Neural progenitor cell (in vitro differentiated cells): Measurements from ENCODE around the gene KDM6A. TPM values are rescaled to one million over a fixed set of nuclear protein-coding genes. Genes with fewer than 3 reads are reported as not detected.

ENCODE experiments used
- DNase-seq: peaks from one replicate; pipeline ENCODE4 v3.0.0-alpha.2; 2016; ENCODE audit warnings: low spot score
- H2AFZ ChIP-seq: fragments of 200-600 bp; sonication (generic); replicated peaks from 2 replicates; pipeline ENCODE4 v1.6.1; 2016; ENCODE audit warnings: antibody characterized with exemption
- H3F3A ChIP-seq: fragments of 200-600 bp; sonication (generic); 2 replicates; pipeline ENCODE4 v1.6.1; 2016; ENCODE audit warnings: antibody characterized with exemption, low read depth
- H3K27ac ChIP-seq: fragments of 200-600 bp; sonication (generic); 2 replicates; pipeline ENCODE4 v1.5.1; 2016; ENCODE audit warnings: mild to moderate bottlenecking
- H3K27me3 ChIP-seq: fragments of 200-600 bp; sonication (generic); 2 replicates; pipeline ENCODE4 v1.6.1; 2016; ENCODE audit warnings: mild to moderate bottlenecking, moderate library complexity
- H3K36me3 ChIP-seq: fragments of 200-600 bp; sonication (generic); 2 replicates; pipeline ENCODE4 v1.5.1; 2016
- H3K4me1 ChIP-seq: fragments of 200-600 bp; sonication (generic); 2 replicates; pipeline ENCODE4 v1.6.1; 2016; ENCODE audit warnings: mixed run types
- H3K4me2 ChIP-seq: fragments of 200-600 bp; sonication (generic); 2 replicates; pipeline ENCODE4 v1.6.1; 2016
- H3K4me3 ChIP-seq: fragments of 200-600 bp; sonication (generic); 2 replicates; pipeline ENCODE4 v1.5.1; 2016
- H3K79me2 ChIP-seq: fragments of 200-600 bp; sonication (generic); 2 replicates; pipeline ENCODE4 v1.6.1; 2016; ENCODE audit warnings: low read depth
- H3K9ac ChIP-seq: fragments of 200-600 bp; sonication (generic); 2 replicates; pipeline ENCODE4 v1.6.1; 2016
- H3K9me3 ChIP-seq: fragments of 200-600 bp; sonication (generic); 2 replicates; pipeline ENCODE4 v1.5.1; 2016; ENCODE audit warnings: low read depth
- H4K20me1 ChIP-seq: fragments of 200-600 bp; sonication (generic); 2 replicates; pipeline ENCODE4 v1.6.1; 2016; ENCODE audit warnings: low read depth
- H3K27ac Mint-ChIP-seq: 3 replicates; pipeline ENCODE4 v1.8.0; 2021; ENCODE audit warnings: mixed read lengths
- H3K27me3 Mint-ChIP-seq: 2 replicates; pipeline ENCODE4 v1.8.0; 2022; ENCODE audit warnings: low read depth, mild to moderate bottlenecking, inconsistent platforms, moderate library complexity, mixed read lengths; ENCODE audit not compliant: insufficient read depth
- H3K36me3 Mint-ChIP-seq: 3 replicates; pipeline ENCODE4 v1.8.0; 2021; ENCODE audit warnings: mixed read lengths
- H3K4me1 Mint-ChIP-seq: 3 replicates; pipeline ENCODE4 v1.8.0; 2021; ENCODE audit warnings: mixed read lengths
- H3K4me3 Mint-ChIP-seq: 3 replicates; pipeline ENCODE4 v1.8.0; 2021; ENCODE audit warnings: mild to moderate bottlenecking, moderate library complexity, mixed read lengths
- H3K9me3 Mint-ChIP-seq: 3 replicates; pipeline ENCODE4 v1.8.0; 2020; ENCODE audit warnings: mixed read lengths
- CTCF ChIP-seq: fragments of 200-600 bp; sonication (generic); IDR thresholded peaks from 2 replicates; pipeline ENCODE4 v1.5.1; 2017; ENCODE audit warnings: antibody characterized with exemption, mild to moderate bottlenecking
- EZH2 ChIP-seq: fragments of 200-600 bp; sonication (generic); IDR thresholded peaks from 2 replicates; pipeline ENCODE4 v1.6.1; 2017; ENCODE audit warnings: antibody characterized with exemption, mild to moderate bottlenecking, moderate library complexity
- EZH2phosphoT487 ChIP-seq: fragments of 200-600 bp; sonication (generic); IDR thresholded peaks from 2 replicates; pipeline ENCODE4 v1.6.1; 2017; ENCODE audit warnings: antibody characterized with exemption
- total RNA-seq: library from RNA; depleted of rRNA; stranded (reverse); fragments of >200 nt; gene quantifications from 2 replicates; pipeline ENCODE4 v1.2.3, GENCODE V29; 2015; ENCODE audit warnings: low replicate concordance

Gene KDM6A
- total RNA-seq, 1 donor from 2014 or later: 56.2 TPM

GRCh38 chrX:45007598-45007997 is 134.6 kb downstream of the KDM6A start:
- H3K4me3 Mint-ChIP-seq: no peak overlapping the region
- H3K27me3 ChIP-seq: no peaks in the 10 kb centered on the region
- H3K79me2 ChIP-seq: peaks cover 87% of the 10 kb centered on the region
- no peak overlapping the region for H3K27ac ChIP-seq
- H4K20me1 ChIP-seq: no peaks in the 10 kb centered on the region
- TF ChIP-seq CTCF (no peak), EZH2 (no peak), EZH2phosphoT487 (no peak)
- DNase-seq: no peak
- H3K27ac Mint-ChIP-seq: no peak overlapping the region
- H3K9me3 Mint-ChIP-seq: peaks cover 23% of the 10 kb centered on the region
- peaks cover 4% of the 10 kb centered on the region for H3K9me3 ChIP-seq
- no peaks in the 10 kb centered on the region for H3K27me3 Mint-ChIP-seq
- H3K4me1 Mint-ChIP-seq: no peaks in the 10 kb centered on the region
- no peaks in the 10 kb centered on the region for H3K36me3 ChIP-seq
- H3K9ac ChIP-seq: no peak overlapping the region
- H3K4me1 ChIP-seq: no peaks in the 10 kb centered on the region
- no peaks in the 10 kb centered on the region for H3F3A ChIP-seq
- H3K36me3 Mint-ChIP-seq: peaks cover 12% of the 10 kb centered on the region
- no peak overlapping the region for H2AFZ ChIP-seq
- H3K4me2 ChIP-seq: no peak overlapping the region
- H3K4me3 ChIP-seq: no peak overlapping the region

GRCh38 chrX:45009371-45010000 is 136.5 kb downstream of the KDM6A start:
- no peak overlapping the region for H3K27ac Mint-ChIP-seq
- no peak for DNase-seq
- Histone ChIP-seq H3K4me1 (no peaks in the 10 kb centered on the region), H4K20me1 (peaks cover 7% of the 10 kb centered on the region), H3K36me3 (no peaks in the 10 kb centered on the region), H3K4me2 (no peak overlapping the region), H3K9me3 (peaks cover 4% of the 10 kb centered on the region), H3F3A (no peaks in the 10 kb centered on the region), H3K79me2 (peaks cover 87% of the 10 kb centered on the region), H3K27me3 (no peaks in the 10 kb centered on the region), H2AFZ (no peak overlapping the region), H3K4me3 (no peak overlapping the region), H3K27ac (no peak overlapping the region), H3K9ac (no peak overlapping the region)
- H3K36me3 Mint-ChIP-seq: peaks cover 9% of the 10 kb centered on the region
- H3K4me1 Mint-ChIP-seq: no peaks in the 10 kb centered on the region
- no peak overlapping the region for H3K4me3 Mint-ChIP-seq
- no peak for TF ChIP-seq EZH2
- no peak for TF ChIP-seq EZH2phosphoT487
- no peak for TF ChIP-seq CTCF
- H3K9me3 Mint-ChIP-seq: peaks cover 15% of the 10 kb centered on the region
- no peaks in the 10 kb centered on the region for H3K27me3 Mint-ChIP-seq

GRCh38 chrX:45011131-45011530 is 138.1 kb downstream of the KDM6A start:
- no peak for DNase-seq
- H3K27me3 Mint-ChIP-seq: peaks cover 3% of the 10 kb centered on the region
- no peak overlapping the region for H3K4me3 Mint-ChIP-seq
- Histone ChIP-seq H3K36me3 (no peaks in the 10 kb centered on the region), H2AFZ (no peak overlapping the region), H3F3A (no peaks in the 10 kb centered on the region), H3K27me3 (no peaks in the 10 kb centered on the region), H3K27ac (no peak overlapping the region), H3K4me1 (no peaks in the 10 kb centered on the region), H3K9ac (no peak overlapping the region), H3K79me2 (peaks cover 91% of the 10 kb centered on the region), H3K4me3 (no peak overlapping the region), H4K20me1 (peaks cover 7% of the 10 kb centered on the region), H3K4me2 (no peak overlapping the region), H3K9me3 (peaks cover 9% of the 10 kb centered on the region)
- H3K27ac Mint-ChIP-seq: no peak overlapping the region
- H3K36me3 Mint-ChIP-seq: peaks cover 6% of the 10 kb centered on the region
- peaks cover 11% of the 10 kb centered on the region for H3K9me3 Mint-ChIP-seq
- no peaks in the 10 kb centered on the region for H3K4me1 Mint-ChIP-seq
- TF ChIP-seq CTCF: no peak
- TF ChIP-seq EZH2: no peak
- no peak for TF ChIP-seq EZH2phosphoT487
